ACHN (cell line): ENCODE data around the gene TRIM54.
A peak's percentile ranks its signal among the peaks of the same experiment; 100 is the strongest.
"Not testable (repeated sequence)": the region's sequence is repeated elsewhere in the genome, so short reads cannot be mapped to it uniquely, and the experiment has no call there.

Source experiments
- DNase-seq: peaks from one replicate; pipeline ENCODE4 v3.0.0-alpha.2; 2015
- in situ Hi-C: cut with HindIII; loops from 2 replicates; pipeline ENCODE4 v1.10.0; 2017; ENCODE audit warnings: low sequenced_read_pairs, low pct_ligation_motif_present, low pct_unique_long_range_greater_than_20kb

Gene TRIM54

DNA sequence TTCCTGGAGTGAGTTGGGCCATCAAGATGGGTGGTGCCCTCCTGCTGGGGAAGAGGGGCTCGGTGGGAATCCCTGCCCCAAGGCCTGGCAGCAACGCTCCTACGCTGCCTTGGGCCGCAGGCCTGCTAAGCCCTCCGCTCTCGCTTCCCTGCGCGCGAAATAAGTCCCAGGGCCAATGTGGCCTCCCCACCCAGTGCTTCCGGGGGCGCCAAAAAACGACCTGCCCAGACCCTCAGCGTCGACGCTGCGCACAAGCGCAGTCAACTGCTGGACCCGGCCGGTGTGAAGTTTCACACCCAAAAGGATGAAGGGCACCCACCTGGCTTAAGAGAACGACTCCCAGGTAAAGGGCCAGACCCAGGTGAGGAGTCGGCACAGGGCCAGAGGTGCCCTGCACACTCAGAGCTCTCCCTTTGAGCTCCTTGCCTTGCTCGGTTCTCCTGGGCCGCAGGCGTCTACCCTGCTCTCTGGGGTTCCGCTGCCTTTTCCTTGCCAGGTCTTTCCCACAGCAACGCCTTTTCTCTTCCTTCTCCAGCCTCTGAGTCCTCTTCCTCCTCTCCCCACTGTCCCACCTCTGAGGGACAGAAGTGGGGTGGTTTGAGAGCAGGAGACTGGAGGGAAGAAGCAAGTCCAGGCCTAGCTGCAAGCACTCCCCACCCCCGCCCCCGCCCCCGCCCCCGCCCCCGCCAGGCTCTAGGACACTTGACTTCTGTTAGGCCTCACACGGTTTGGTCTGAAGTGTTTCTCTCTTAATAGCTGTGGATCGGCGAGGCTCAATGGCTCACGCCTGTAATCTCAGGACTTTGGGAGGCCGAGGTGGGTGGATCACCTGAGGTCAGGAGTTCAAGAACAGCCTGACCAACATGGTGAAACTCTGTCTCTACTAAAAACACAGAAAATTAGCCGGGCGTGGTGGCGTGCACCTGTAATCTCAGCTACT is 6.7 kb upstream of the TRIM54 start, which contains the start of gene DNAJC5G:
DNAJC5G (plus strand) TSS at position 223 of the 940 bp plus-strand sequence. CDS start 1,296 bp downstream, outside the sequence.
- in situ Hi-C loops = no loop called here
- no peak for DNase-seq

DNA sequence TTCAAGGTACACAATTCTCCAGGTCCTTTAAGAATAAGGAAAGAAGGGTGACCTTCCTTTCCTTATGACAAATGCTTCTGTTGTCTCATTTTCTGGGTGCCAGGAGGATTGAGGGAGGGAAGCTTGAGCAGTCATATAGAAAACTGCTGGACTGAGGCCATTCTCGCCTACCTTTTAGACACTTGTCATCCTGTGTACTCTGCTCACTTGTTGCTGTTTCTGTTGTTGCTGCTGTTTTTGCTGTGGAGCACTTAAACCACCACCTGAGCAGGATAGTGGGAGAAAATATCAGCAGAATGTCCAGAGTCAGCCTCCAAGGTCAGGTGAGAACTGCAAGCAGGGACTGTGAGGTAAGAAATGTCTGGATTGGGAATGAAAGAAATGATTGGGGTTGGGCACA is 4.2 kb upstream of the TRIM54 start:
- in situ Hi-C loops = no loop called here
- DNase-seq = no peak

GRCh38 chr2:27280826-27281225 is 1.4 kb upstream of the TRIM54 start:
- DNase-seq = no peak
- in situ Hi-C loops = no loop called here

DNA sequence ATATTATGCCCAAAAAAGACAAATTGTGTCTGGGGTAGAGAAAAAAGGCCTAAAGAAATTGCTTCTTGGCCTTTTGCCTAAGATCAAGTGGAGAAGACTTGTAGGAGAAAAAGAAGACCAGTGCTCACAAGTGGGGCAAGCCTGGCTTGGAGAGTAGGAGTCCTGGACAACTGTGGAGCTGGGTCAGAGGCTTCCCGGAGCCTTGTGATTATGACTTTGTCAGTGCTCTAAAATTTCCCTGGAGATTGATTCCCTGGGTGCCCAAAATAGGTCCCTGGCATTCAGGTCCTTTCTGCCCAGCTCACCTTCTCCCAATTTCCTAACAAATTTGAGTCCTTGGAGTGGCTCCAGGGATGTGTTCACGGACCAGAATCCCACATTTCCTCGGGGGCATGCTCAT is 787 bp upstream of the TRIM54 start:
- no peak for DNase-seq
- in situ Hi-C loops = no loop called here

GRCh38 chr2:27282892-27283291 is 663 bp downstream of the TRIM54 start:
- in situ Hi-C loops = no loop called here
- no peak for DNase-seq

DNA sequence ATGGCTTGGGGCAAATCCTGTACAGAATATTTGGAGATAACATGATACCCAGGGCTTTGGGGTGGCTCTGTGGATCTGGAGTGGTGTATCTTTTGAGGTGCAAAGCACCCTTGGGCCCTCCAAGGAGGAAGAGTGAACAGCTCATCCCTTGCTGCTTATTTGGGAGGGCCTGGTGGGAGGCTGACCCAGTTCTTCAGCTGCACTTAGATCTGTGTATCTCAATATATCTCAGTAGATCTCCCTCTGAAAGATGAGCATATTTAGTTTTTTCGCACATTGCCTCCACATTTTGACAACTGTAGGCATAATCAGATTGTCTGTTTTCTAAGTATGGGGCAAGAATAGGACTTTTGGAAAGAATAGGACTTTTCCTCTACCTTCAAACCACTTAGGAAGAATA is 2.8 kb downstream of the TRIM54 start:
- no peak for DNase-seq
- in situ Hi-C loops = no loop called here

- in situ Hi-C loops = no loop called here
Observed at GRCh38 chr2:27285481-27285880, 3.3 kb downstream of the TRIM54 start.

GRCh38 chr2:27288610-27289009 is 6.4 kb downstream of the TRIM54 start:
- in situ Hi-C loops = no loop called here
- no peak for DNase-seq

More at GRCh38 chr2:27285481-27285880, 3.3 kb downstream of the TRIM54 start:
- DNase-seq = no peak

DNA sequence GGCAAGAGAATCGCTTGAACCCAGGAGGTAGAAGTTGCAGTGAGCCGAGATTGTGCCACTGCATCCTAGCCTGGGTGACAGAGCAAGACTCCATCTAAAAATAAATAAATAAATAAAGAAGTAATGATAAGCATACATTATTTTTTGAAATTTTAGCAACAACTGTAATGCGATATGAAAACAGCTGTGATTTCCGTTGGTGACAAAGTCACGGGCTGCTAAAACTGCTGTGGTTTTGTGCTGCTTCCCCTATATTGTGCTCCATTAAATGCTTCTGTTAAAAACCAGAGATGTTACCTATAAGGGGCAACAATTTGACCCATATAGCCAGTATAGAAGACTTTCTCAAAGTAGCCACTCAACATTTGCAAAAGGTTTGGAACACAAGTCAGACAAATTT is 8.3 kb downstream of the TRIM54 start:
- in situ Hi-C loops = no loop called here
- DNase-seq = no peak

DNA sequence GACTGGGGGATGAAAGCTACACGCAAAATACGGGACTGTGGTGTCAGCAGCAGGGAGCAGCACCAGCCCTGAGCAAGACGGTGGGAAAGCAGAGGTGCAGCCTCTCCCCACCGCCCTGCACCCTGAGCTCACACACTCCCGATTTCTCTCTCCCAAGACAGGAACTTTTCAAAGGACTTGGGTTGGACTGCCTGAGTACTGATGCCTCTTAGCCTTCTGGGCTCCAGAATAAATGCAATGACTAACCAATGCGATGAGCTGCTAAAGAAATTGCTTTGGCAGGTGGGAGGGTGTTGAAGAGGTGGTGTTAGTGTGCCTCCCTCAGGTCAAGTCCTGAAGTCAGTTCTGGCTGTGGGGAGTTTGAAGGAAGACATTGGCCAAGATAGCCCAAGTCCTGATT is 9.6 kb downstream of the TRIM54 start:
- no peak for DNase-seq
- in situ Hi-C loops = no loop called here

DNA sequence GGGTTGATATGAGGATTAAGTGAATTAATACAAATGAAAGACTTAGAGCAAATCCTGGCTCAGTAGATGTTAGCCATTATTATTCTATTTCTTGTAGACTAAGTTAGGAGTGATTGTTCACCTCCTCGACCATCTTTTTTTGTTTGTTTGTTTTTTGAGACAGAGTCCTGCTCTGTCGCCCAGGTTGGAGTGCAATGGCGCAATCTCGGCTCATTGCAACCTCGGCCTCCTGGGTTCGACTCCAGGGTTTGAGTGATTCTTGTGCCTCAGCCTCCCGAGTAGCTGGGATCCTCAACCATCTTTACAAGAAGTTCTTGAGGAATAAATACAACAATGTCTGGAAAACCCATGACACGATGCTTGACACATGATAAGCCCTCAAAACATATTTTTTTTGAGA is 12.7 kb downstream of the TRIM54 start:
- DNase-seq = no peak
- in situ Hi-C loops = no loop called here

- in situ Hi-C loops = no loop called here
Observed at GRCh38 chr2:27296481-27296880, 14.3 kb downstream of the TRIM54 start.

DNA sequence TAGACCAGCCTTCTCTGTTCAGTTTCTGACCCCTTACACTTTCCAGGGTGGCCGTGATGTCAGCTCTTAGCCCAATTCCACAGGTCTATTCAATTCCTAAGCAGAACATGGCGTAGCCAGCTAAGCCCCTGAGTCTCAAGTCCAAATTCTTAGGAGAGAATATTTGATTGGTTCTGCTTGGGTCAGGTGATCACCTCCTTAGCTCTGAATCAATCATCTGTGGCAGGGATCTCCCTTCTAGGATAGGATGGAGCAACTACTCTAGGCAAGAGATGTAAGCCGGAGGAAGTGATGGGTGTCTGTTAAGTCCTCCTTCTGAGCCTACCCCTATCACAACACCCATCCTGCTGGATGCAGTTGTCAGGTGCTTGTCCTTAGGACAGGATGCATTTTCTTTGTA is 15.0 kb downstream of the TRIM54 start:
- in situ Hi-C loops = no loop called here
- DNase-seq = no peak

More at GRCh38 chr2:27296481-27296880, 14.3 kb downstream of the TRIM54 start:
- no peak for DNase-seq

DNA sequence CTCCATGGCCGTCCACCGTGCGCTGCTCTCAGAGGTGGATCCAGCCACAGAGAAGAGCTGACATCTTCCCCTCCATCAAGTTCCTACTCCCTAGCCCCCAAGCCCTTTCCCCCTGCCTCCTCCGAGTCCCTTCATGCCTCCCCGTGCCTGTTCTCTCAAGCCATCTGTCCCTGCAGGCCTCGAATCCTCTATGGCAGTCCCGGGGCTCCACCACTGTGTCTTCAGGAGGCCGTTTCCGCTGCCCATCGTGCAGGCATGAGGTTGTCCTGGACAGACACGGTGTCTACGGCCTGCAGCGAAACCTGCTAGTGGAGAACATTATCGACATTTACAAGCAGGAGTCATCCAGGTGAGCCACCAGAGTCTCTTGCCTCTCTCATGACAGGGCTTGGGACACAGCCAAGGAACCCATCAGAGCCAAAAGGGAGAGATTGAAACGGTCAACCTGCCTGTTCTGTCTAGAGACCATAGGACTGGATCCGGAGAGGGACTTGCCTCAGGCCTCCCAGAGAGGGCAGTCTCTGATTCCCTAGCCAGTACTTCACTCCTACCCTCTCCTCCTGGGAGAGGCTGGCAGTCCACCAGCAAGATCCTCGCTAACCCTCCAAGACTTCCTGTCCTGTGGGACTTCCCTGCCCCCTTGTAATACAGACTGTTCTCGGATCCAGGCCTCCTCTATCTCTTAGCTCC is 16.3 kb downstream of the TRIM54 start:
- in situ Hi-C loops = no loop called here
- DNase-seq = no peak

DNA sequence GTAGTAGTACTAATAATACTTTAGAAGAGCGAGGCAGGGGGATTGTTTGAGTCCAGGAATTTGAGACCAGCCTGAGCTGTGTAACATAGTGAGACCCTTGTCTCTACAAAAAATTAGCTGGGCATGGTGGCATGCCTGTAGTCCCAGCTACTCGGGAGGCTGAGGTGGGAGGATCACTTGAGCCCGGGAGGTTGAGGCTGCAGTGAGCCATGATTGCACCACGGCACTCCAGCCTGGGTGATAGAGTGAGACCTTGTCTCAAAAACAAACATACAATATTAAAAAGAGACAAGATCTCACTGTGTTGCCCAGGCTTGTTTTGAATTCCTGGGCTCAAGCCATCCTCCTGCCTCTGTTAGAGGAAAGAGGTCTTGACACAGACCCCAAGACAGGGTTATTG is 18.4 kb downstream of the TRIM54 start:
- in situ Hi-C loops, DNase-seq: not testable (repeated sequence)

- DNase-seq = peak; percentile 87
- in situ Hi-C loops = no loop called here
Observed at GRCh38 chr2:27303093-27304025, 21.1 kb downstream of the TRIM54 start.

DNA sequence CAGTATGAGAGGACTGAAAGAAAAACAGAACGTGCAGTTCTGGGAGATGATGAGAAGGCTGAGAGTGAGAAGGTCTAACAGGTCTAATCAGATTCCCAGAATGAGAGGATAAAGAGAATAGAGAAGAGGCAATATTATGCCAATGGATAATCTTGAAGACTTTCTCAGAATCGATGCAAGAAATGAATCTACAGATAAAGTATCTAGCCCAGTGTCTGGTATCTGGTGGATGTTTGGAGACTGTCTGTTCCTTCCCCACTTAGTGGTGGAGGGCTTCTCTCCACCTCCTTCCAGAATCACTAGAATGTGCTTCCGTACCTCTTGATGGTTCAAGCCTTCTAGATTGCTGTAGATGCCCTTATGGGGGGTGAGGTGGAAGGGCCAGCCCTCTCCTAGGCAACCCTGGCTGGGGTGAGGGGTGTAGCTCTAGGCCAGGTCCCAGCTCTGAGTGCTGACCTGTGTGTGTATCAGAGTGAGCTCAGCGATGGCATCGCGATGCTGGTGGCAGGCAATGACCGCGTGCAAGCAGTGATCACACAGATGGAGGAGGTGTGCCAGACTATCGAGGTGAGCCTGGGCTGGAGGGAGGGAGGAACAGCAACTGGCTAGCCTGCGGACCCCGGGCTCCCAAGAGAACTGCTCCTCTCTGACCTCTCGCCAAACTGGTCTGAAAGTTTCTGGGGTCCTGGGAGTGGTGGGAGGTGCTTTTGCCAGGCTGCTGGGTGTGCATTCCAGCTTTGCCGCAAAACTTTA is 22.4 kb downstream of the TRIM54 start:
- no peak for DNase-seq
- in situ Hi-C loops = no loop called here

- in situ Hi-C loops = no loop called here
- no peak for DNase-seq
Observed at GRCh38 chr2:27305516-27305915, 23.3 kb downstream of the TRIM54 start.
